H1 (cell line): ENCODE results near the gene PPP2R3B. TPM values are rescaled to one million over a fixed set of nuclear protein-coding genes. Genes with fewer than 3 reads are reported as not detected.

Experiments used
- CTCF ChIA-PET: fragments of 300-600 bp; sonication (Branson Sonifier 250); formaldehyde crosslinking; loops from one replicate; lab custom pipeline; 2021; ENCODE audit not compliant: partially characterized antibody; lab: Charles Lee
- POLR2A ChIA-PET: fragments of 300-600 bp; sonication (Branson Sonifier 250); formaldehyde crosslinking; loops from one replicate; lab custom pipeline; 2021; ENCODE audit warnings: inconsistent platforms; ENCODE audit not compliant: partially characterized antibody; lab: Charles Lee
- DNase-seq, 2 experiments: peaks; one replicate each; pipeline versions ENCODE4 v3.0.0 to v3.0.0-alpha.2; 2010 to 2022; ENCODE audit warnings: low spot score in 2 of 2, low read depth in 1 of 2, mixed read lengths in 1 of 2
- FAIRE-seq: peaks from 2 replicates; lab custom pipeline; 2011; peaks lifted over from hg19 to GRCh38; lab: Jason Lieb, UNC
- H2AFZ ChIP-seq: 2 replicates; pipeline ENCODE4 v1.8.1; 2012; ENCODE audit warnings: low read length, inconsistent platforms
- H2AK5ac ChIP-seq: 2 replicates; pipeline ENCODE4 v1.6.1; 2013; ENCODE audit warnings: low read depth, low read length
- H2BK120ac ChIP-seq: replicated peaks from 2 replicates; pipeline ENCODE3; 2013; ENCODE audit warnings: low read depth, low read length, inconsistent platforms
- H2BK12ac ChIP-seq: 2 replicates; pipeline ENCODE4 v1.6.1; 2013; ENCODE audit warnings: low read depth, low read length
- H2BK15ac ChIP-seq: 2 replicates; pipeline ENCODE4 v1.6.1; 2013; ENCODE audit warnings: low read length
- H2BK20ac ChIP-seq: 2 replicates; pipeline ENCODE4 v1.6.1; 2013; ENCODE audit warnings: low read length
- H2BK5ac ChIP-seq: 2 replicates; pipeline ENCODE4 v1.6.1; 2013; ENCODE audit warnings: low read depth, low read length
- H3K14ac ChIP-seq: 2 replicates; pipeline ENCODE4 v1.6.1; 2013; ENCODE audit warnings: inconsistent platforms; ENCODE audit not compliant: insufficient read length
- H3K18ac ChIP-seq: 2 replicates; pipeline ENCODE4 v1.6.1; 2013; ENCODE audit warnings: low read length; ENCODE audit errors: extremely low read depth
- H3K23ac ChIP-seq: 2 replicates; pipeline ENCODE4 v1.6.1; 2013; ENCODE audit warnings: inconsistent platforms; ENCODE audit not compliant: insufficient read length
- H3K23me2 ChIP-seq: 2 replicates; pipeline ENCODE4 v1.6.1; 2013; ENCODE audit warnings: low read depth, low read length
- H3K27ac ChIP-seq: 2 replicates; pipeline ENCODE4 v1.6.1; 2011; ENCODE audit warnings: low read depth, low read length, inconsistent platforms
- H3K27me3 ChIP-seq, 4 experiments: replicated peaks in 1 of 4; 1 replicate in 1 of 4; 2 replicates in 3 of 4; pipeline versions ENCODE4 v1.6.1 to v1.8.1; 2011 to 2013; ENCODE audit warnings: low read length in 3 of 4, mild to moderate bottlenecking in 3 of 4, inconsistent platforms in 2 of 4, mixed read lengths in 2 of 4, moderate library complexity in 1 of 4; ENCODE audit not compliant: control insufficient read depth in 3 of 4, insufficient read depth in 3 of 4; ENCODE audit errors: extremely low read depth in 1 of 4
- H3K36me3 ChIP-seq, 4 experiments: 2 replicates each; pipeline versions ENCODE4 v1.6.1 to v1.8.1; 2011 to 2013; ENCODE audit warnings: mild to moderate bottlenecking in 4 of 4, low read length in 3 of 4, moderate library complexity in 2 of 4, control low read depth in 1 of 4, inconsistent platforms in 1 of 4; ENCODE audit not compliant: insufficient read depth in 4 of 4, control insufficient read depth in 2 of 4
- H3K4ac ChIP-seq: replicated peaks from 2 replicates; pipeline ENCODE3; 2013; ENCODE audit warnings: low read length, low read depth, mixed read lengths, inconsistent platforms; ENCODE audit not compliant: insufficient read length
- H3K4me1 ChIP-seq, 4 experiments: replicated peaks in 1 of 4; 1 replicate in 1 of 4; 2 replicates in 3 of 4; pipeline versions ENCODE4 v1.6.1 to v1.8.1; 2011 to 2013; ENCODE audit warnings: low read length in 3 of 4, inconsistent platforms in 2 of 4, mixed read lengths in 1 of 4; ENCODE audit not compliant: insufficient read depth in 4 of 4, control insufficient read depth in 3 of 4
- H3K4me2 ChIP-seq, 2 experiments: 2 replicates each; pipeline versions ENCODE4 v1.6.1 to v1.8.1; 2011 to 2013; ENCODE audit warnings: low read depth in 2 of 2, low read length in 2 of 2, control low read depth in 1 of 2, inconsistent platforms in 1 of 2, mild to moderate bottlenecking in 1 of 2; ENCODE audit not compliant: insufficient read depth in 1 of 2
- H3K4me3 ChIP-seq, 4 experiments: fragments of 200-600, 300-600 bp in 1 of 4; sonication (generic), shearing (Covaris generic), sonication (Bioruptor Twin) in 1 of 4; 2 replicates each; pipeline versions ENCODE4 v1.5.1 to v1.8.1; 2011 to 2016; ENCODE audit warnings: low read length in 4 of 4, low read depth in 3 of 4, control low read depth in 2 of 4, inconsistent platforms in 2 of 4, mild to moderate bottlenecking in 2 of 4, mixed read lengths in 1 of 4, moderate library complexity in 1 of 4; ENCODE audit not compliant: insufficient read depth in 2 of 4; ENCODE audit errors: extremely low read depth in 1 of 4
- H3K56ac ChIP-seq: replicated peaks from 2 replicates; pipeline ENCODE3; 2013; ENCODE audit warnings: low read depth, mild to moderate bottlenecking, mixed read lengths, low read length, inconsistent platforms; ENCODE audit not compliant: insufficient read length
- H3K79me1 ChIP-seq: 2 replicates; pipeline ENCODE4 v1.6.1; 2013; ENCODE audit warnings: low read depth, low read length, control low read depth
- H3K79me2 ChIP-seq, 2 experiments: 2 replicates each; pipeline versions ENCODE4 v1.6.1 to v1.8.1; 2012 to 2013; ENCODE audit warnings: low read length in 2 of 2, mild to moderate bottlenecking in 2 of 2, inconsistent platforms in 1 of 2; ENCODE audit not compliant: insufficient read depth in 2 of 2, control insufficient read depth in 1 of 2
- H3K9ac ChIP-seq, 4 experiments: replicated peaks in 1 of 4; 1 replicate in 1 of 4; 2 replicates in 3 of 4; pipeline versions ENCODE4 v1.6.1 to v1.8.1; 2011 to 2013; ENCODE audit warnings: low read depth in 3 of 4, low read length in 3 of 4, control low read depth in 2 of 4, mild to moderate bottlenecking in 2 of 4, moderate library complexity in 2 of 4, inconsistent platforms in 1 of 4; ENCODE audit errors: extremely low read depth in 1 of 4
- H3K9me3 ChIP-seq, 2 experiments: 2 replicates each; pipeline versions ENCODE4 v1.6.1 to v1.8.1; 2012 to 2013; ENCODE audit warnings: mild to moderate bottlenecking in 2 of 2, moderate library complexity in 2 of 2, control low read depth in 1 of 2, inconsistent platforms in 1 of 2, low read depth in 1 of 2, low read length in 1 of 2, mixed read lengths in 1 of 2; ENCODE audit not compliant: insufficient read depth in 2 of 2
- H4K20me1 ChIP-seq, 2 experiments: replicated peaks in 1 of 2; 2 replicates each; pipeline versions ENCODE3 to v1.8.1; 2011 to 2013; ENCODE audit warnings: inconsistent platforms in 2 of 2, low read length in 2 of 2, mild to moderate bottlenecking in 1 of 2; ENCODE audit not compliant: insufficient read depth in 2 of 2, control insufficient read depth in 1 of 2
- H4K5ac ChIP-seq: 2 replicates; pipeline ENCODE4 v1.6.1; 2013; ENCODE audit warnings: low read length, low read depth, mixed read lengths, inconsistent platforms; ENCODE audit not compliant: insufficient read length
- H4K8ac ChIP-seq: 2 replicates; pipeline ENCODE4 v1.8.0; 2013; ENCODE audit warnings: mild to moderate bottlenecking, moderate library complexity, low read length, inconsistent platforms; ENCODE audit not compliant: insufficient read depth; ENCODE audit errors: extremely low read depth
- H4K91ac ChIP-seq: replicated peaks from 2 replicates; pipeline ENCODE3; 2013; ENCODE audit warnings: low read length, mixed read lengths, inconsistent platforms; ENCODE audit not compliant: insufficient read length
- ATF3 ChIP-seq: IDR thresholded peaks from 2 replicates; pipeline ENCODE4 v1.6.1; 2011; ENCODE audit warnings: low read depth, mild to moderate bottlenecking, low read length; ENCODE audit not compliant: insufficient read depth
- CBX5 ChIP-seq: fragments of 300-800, 300-1000 bp; sonication (generic); IDR thresholded peaks from 2 replicates; pipeline ENCODE4 v1.7.1; 2016; ENCODE audit warnings: antibody characterized with exemption, low read length, low read depth
- CEBPB ChIP-seq: IDR thresholded peaks from 2 replicates; pipeline ENCODE4 v1.6.1; 2012; ENCODE audit warnings: low read depth, low read length
- CREB1 ChIP-seq: IDR thresholded peaks from 2 replicates; pipeline ENCODE4 v1.6.1; 2012; ENCODE audit warnings: inconsistent platforms
- CTCF ChIP-seq, 3 experiments: IDR thresholded peaks; 1 replicate in 2 of 3; 2 replicates in 1 of 3; pipeline versions ENCODE4 v1.5.1 to v1.6.1; 2011; ENCODE audit warnings: low read length in 3 of 3, mild to moderate bottlenecking in 3 of 3, inconsistent platforms in 2 of 3, low read depth in 1 of 3, moderate library complexity in 1 of 3; ENCODE audit not compliant: insufficient read depth in 1 of 3; ENCODE audit errors: control extremely low read depth in 1 of 3
- EZH2 ChIP-seq: fragments of 200-600 bp; sonication (generic); IDR thresholded peaks from 2 replicates; pipeline ENCODE4 v1.7.1; 2012; ENCODE audit warnings: low read depth, mild to moderate bottlenecking, moderate library complexity, low read length, inconsistent platforms; ENCODE audit not compliant: severe bottlenecking
- HDAC2 ChIP-seq, 2 experiments: fragments of 300-600 bp in 1 of 2; sonication (generic) in 1 of 2; IDR thresholded peaks; 2 replicates each; pipeline ENCODE4 v1.6.1; 2011 to 2012; ENCODE audit warnings: low read depth in 2 of 2, low read length in 2 of 2, mild to moderate bottlenecking in 2 of 2, moderate library complexity in 2 of 2, borderline replicate concordance in 1 of 2, inconsistent platforms in 1 of 2
- NANOG ChIP-seq: IDR thresholded peaks from 2 replicates; pipeline ENCODE4 v1.6.1; 2011; ENCODE audit warnings: low read length, low read depth, mild to moderate bottlenecking, inconsistent platforms; ENCODE audit not compliant: insufficient read depth, poor library complexity, severe bottlenecking
- SAP30 ChIP-seq: fragments of 300-600 bp; sonication (generic); IDR thresholded peaks from 2 replicates; pipeline ENCODE4 v1.7.1; 2012; ENCODE audit warnings: low read length, moderate library complexity, mild to moderate bottlenecking, inconsistent platforms; ENCODE audit not compliant: insufficient read depth, insufficient replicate concordance
- TBP ChIP-seq: IDR thresholded peaks from 2 replicates; pipeline ENCODE4 v1.6.1; 2011; ENCODE audit warnings: low read depth, low read length, improper control_type of control experiment
- WGBS, 2 experiments: shearing (Covaris generic) in 1 of 2; methylation state at CpG; one replicate each; pipeline versions ENCODE4 v1.1.6 to v1.1.7; 2013 to 2015; ENCODE audit warnings: low lambda C conversion rate in 2 of 2, mixed read lengths in 2 of 2, inconsistent platforms in 1 of 2, low coverage in 1 of 2, missing lambda C conversion rate in 1 of 2; ENCODE audit not compliant: insufficient replicate concordance in 2 of 2, insufficient coverage in 1 of 2, insufficient read length in 1 of 2; ENCODE audit errors: extremely low coverage in 1 of 2, missing lambda C conversion rate in 1 of 2; 5-methylcytosine and 5-hydroxymethylcytosine counted together
- polyA plus RNA-seq, 7 experiments: library from polyadenylated mRNA; depleted of rRNA in 3 of 7; stranded (reverse) in 5 of 7; unstranded in 2 of 7; fragments of >200 nt in 5 of 7; fragments of 200-250 nt in 2 of 7; gene quantifications; 1 replicate in 5 of 7; 2 replicates in 1 of 7; 4 replicates in 1 of 7; pipeline versions ENCODE4 v1.2.1 to v1.2.3, GENCODE V29; 2011 to 2013; ENCODE audit warnings: missing spikeins in 2 of 7, mixed read lengths in 2 of 7
- total RNA-seq: library from RNA; stranded (reverse); fragmentation: NEBNext Ultra II Directional; extraction: Animal tissue kit (Norgen Biotek cat#: 25700); gene quantifications from 2 replicates; pipeline ENCODE4 v1.2.1, GENCODE V29; 2021

Gene PPP2R3B
- total and polyA plus RNA-seq, 2 of the 8 experiments (the other 6 are each of a cell fraction or from before 2014, with no cell fraction given) = 47.6 to 86.7 TPM

- H3K36me3 ChIP-seq = no peaks in the 10 kb centered on the region
- H2AK5ac ChIP-seq = no peak overlapping the region
- no peak overlapping the region for H3K18ac ChIP-seq
- no peak overlapping the region for H2AFZ ChIP-seq
- H2BK120ac ChIP-seq = no peak overlapping the region
- DNase-seq = no peak
- no peaks in the 10 kb centered on the region; the same call in 1 of the 2 replicates for H3K23me2 ChIP-seq
- H2BK15ac ChIP-seq = no peak overlapping the region
- no peak overlapping the region for H4K91ac ChIP-seq
- no peaks in the 10 kb centered on the region for H4K20me1 ChIP-seq
- CTCF ChIA-PET = no interaction called here
- H3K23ac ChIP-seq = no peak overlapping the region
- H2BK12ac ChIP-seq = no peak overlapping the region
- no peak overlapping the region for H2BK20ac ChIP-seq
- no peaks in the 10 kb centered on the region for H3K79me1 ChIP-seq
- H3K27ac ChIP-seq = no peak overlapping the region
- WGBS, 2 experiments = 93% methylated on average over 24 of the region's 24 CpGs; no CpG with 5 or more reads in 1 of the 2 experiments
- POLR2A ChIA-PET = no interaction called here
- H3K56ac ChIP-seq = no peak overlapping the region
- H3K9ac ChIP-seq = no peak overlapping the region
- no peak overlapping the region for H3K4ac ChIP-seq
- H3K27me3 ChIP-seq = peaks cover 0 to 14% (median 10%) of the 10 kb centered on the region in 4 experiments; a peak in 5 of 7 replicates
- no peak overlapping the region for H3K4me2 ChIP-seq
- H3K14ac ChIP-seq = no peak overlapping the region
- H3K4me1 ChIP-seq = peaks cover 0 to 6% (median 0%) of the 10 kb centered on the region in 4 experiments; a peak in 3 of 7 replicates
- no peaks in the 10 kb centered on the region for H3K79me2 ChIP-seq
- H3K9me3 ChIP-seq = no peaks in the 10 kb centered on the region
- H4K5ac ChIP-seq = no peak overlapping the region
- no peak for FAIRE-seq
- H3K4me3 ChIP-seq = no peak overlapping the region
- no peak overlapping the region for H2BK5ac ChIP-seq
- no peak overlapping the region for H4K8ac ChIP-seq
- TF ChIP-seq ATF3 (no peak), NANOG (no peak), CTCF (IDR thresholded peaks at IDR 0.05; ENCODE audit: control extremely low read depth in 1 of 3, insufficient read depth in 1 of 3, low read depth in 1 of 3, low read length in 3 of 3) (no peak), EZH2 (no peak), CBX5 (no peak), HDAC2 (IDR thresholded peaks at IDR 0.05; ENCODE audit: borderline replicate concordance in 1 of 2, low read depth in 2 of 2, low read length in 2 of 2) (no peak), TBP (no peak), CEBPB (no peak), CREB1 (no peak), SAP30 (no peak)
These were observed 42.6 kb upstream of the PPP2R3B start for GRCh38 chrX:429266-429825.
